ENCODE data around the gene PAQR8.

PAQR8 gene

GRCh38 chr6:52391599-52391998, 29.6 kb downstream of the PAQR8 start:
- H3K4me3 ChIP-seq (ENCODE audit: low read depth, low read length): no peak overlapping the region
- DNase-seq (ENCODE audit: low read depth): no peak
- in situ Hi-C loops (cut with HindIII; ENCODE audit: low sequenced_read_pairs): no loop called here
- TF ChIP-seq, protein P1, sequence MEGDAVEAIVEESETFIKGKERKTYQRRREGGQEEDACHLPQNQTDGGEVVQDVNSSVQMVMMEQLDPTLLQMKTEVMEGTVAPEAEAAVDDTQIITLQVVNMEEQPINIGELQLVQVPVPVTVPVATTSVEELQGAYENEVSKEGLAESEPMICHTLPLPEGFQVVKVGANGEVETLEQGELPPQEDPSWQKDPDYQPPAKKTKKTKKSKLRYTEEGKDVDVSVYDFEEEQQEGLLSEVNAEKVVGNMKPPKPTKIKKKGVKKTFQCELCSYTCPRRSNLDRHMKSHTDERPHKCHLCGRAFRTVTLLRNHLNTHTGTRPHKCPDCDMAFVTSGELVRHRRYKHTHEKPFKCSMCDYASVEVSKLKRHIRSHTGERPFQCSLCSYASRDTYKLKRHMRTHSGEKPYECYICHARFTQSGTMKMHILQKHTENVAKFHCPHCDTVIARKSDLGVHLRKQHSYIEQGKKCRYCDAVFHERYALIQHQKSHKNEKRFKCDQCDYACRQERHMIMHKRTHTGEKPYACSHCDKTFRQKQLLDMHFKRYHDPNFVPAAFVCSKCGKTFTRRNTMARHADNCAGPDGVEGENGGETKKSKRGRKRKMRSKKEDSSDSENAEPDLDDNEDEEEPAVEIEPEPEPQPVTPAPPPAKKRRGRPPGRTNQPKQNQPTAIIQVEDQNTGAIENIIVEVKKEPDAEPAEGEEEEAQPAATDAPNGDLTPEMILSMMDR (IDR thresholded peaks at IDR 0.05; ENCODE audit: low read depth, low read length, missing control alignments): no peak

GRCh38 chr6:52392944-52393343, 31.0 kb downstream of the PAQR8 start:
- TF ChIP-seq, protein P1 (IDR thresholded peaks at IDR 0.05; ENCODE audit: low read depth, low read length, missing control alignments): no peak
- H3K4me3 ChIP-seq (ENCODE audit: low read depth, low read length): no peak overlapping the region
- in situ Hi-C loops (cut with HindIII; ENCODE audit: low sequenced_read_pairs): no loop called here
- DNase-seq (ENCODE audit: low read depth): no peak

GRCh38 chr6:52393780-52394179, 31.8 kb downstream of the PAQR8 start:
- in situ Hi-C loops (cut with HindIII; ENCODE audit: low sequenced_read_pairs): no loop called here
- no peak for DNase-seq (ENCODE audit: low read depth)
- TF ChIP-seq, protein P1 (IDR thresholded peaks at IDR 0.05; ENCODE audit: low read depth, low read length, missing control alignments): no peak
- H3K4me3 ChIP-seq (ENCODE audit: low read depth, low read length): no peak overlapping the region

- H3K4me3 ChIP-seq (ENCODE audit: low read depth, low read length): no peak overlapping the region
- in situ Hi-C loops (cut with HindIII; ENCODE audit: low sequenced_read_pairs): no loop called here
- DNase-seq (ENCODE audit: low read depth): no peak
- TF ChIP-seq, protein P1 (IDR thresholded peaks at IDR 0.05; ENCODE audit: low read depth, low read length, missing control alignments): no peak
Measured at GRCh38 chr6:52394251-52394666, 32.3 kb downstream of the PAQR8 start.

GRCh38 chr6:52395969-52396368, 34.0 kb downstream of the PAQR8 start:
- in situ Hi-C loops (cut with HindIII; ENCODE audit: low sequenced_read_pairs): no loop called here
- TF ChIP-seq, protein P1 (IDR thresholded peaks at IDR 0.05; ENCODE audit: low read depth, low read length, missing control alignments): no peak
- DNase-seq (ENCODE audit: low read depth): no peak
- no peak overlapping the region for H3K4me3 ChIP-seq (ENCODE audit: low read depth, low read length)

DNA sequence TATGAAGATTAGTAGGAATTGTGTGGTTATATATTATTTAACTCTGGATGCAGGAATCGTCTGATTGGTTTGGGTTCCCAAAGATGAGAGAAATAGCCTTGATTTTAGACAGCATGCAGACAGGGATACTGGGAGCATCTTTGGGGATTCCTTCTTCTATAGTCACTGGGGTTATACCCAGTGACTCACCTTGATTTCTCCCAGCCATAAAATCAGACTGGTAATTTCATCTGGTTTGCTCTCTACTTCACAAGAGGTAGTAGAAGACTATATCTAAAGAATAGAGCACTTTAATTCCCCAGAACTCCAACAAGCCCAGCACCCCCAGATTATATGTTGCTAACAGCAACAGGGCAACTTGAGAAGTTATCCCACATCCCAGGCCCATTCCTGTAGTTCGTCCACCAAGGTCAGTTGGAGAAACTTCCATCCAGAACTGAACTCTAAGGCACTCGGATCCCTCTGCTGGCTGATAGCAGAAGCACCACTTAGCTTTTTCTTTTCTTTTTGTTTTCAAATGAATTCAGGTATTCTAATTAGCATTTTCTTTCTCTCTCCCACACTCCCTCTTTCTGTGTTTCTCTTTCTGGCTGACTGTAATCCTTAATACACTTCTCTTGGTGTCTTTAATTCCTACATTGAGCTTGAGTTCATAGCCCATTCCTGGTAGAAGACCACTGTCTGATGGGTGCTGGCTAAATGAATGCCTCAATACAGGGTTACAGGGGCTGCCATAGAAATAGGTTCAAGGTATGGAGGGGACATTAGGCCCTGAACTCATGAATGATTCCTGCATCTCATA, 37.8 kb downstream of the PAQR8 start:
- TF ChIP-seq, protein P1 (IDR thresholded peaks at IDR 0.05; ENCODE audit: low read depth, low read length, missing control alignments): peak; percentile 89
- peak; percentile 61 for DNase-seq (ENCODE audit: low read depth)
- in situ Hi-C loops (cut with HindIII; ENCODE audit: low sequenced_read_pairs): loop anchor here (25.0 kb wide), 1 partner anchor 263 kb away; the partner anchor contains the start of gene TMEM14A
- no peak overlapping the region for H3K4me3 ChIP-seq (ENCODE audit: low read depth, low read length)
